Loucy (cell line): ENCODE data around the gene CENPF.

Experiments used
- EZH2phosphoT487 ChIP-seq: fragments of 200-600 bp; IDR thresholded peaks from 2 replicates; pipeline ENCODE4 v1.6.1; 2018; ENCODE audit warnings: antibody characterized with exemption, mild to moderate bottlenecking, moderate library complexity, borderline replicate concordance
- TF ChIP-seq, protein P1 (sequence below): fragments of 200-600 bp; sonication (generic); conservative IDR thresholded peaks from 2 replicates; pipeline ENCODE4 v1.5.1; 2014; ENCODE audit warnings: mild to moderate bottlenecking, antibody characterized with exemption, low read length

DNA sequence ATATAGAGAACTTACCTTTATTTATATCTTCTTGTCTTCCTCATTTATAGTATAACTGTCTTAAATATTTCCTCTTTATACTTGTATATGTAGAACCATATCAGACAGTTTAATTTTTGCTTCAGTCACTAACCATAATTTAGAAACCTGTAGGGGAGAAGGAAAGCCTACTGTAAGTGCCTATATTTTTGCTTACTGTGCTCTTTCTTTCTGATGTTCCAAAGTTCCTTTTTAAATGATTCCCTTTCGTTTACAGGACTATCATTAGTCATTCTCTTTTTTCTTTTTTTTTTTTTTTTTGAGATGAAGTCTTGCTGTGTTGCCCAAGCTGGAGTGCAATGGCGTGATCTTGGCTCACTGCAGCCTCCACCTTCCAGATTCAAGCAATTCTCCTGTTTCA, 109.7 kb downstream of the CENPF start:
- TF ChIP-seq, protein P1, sequence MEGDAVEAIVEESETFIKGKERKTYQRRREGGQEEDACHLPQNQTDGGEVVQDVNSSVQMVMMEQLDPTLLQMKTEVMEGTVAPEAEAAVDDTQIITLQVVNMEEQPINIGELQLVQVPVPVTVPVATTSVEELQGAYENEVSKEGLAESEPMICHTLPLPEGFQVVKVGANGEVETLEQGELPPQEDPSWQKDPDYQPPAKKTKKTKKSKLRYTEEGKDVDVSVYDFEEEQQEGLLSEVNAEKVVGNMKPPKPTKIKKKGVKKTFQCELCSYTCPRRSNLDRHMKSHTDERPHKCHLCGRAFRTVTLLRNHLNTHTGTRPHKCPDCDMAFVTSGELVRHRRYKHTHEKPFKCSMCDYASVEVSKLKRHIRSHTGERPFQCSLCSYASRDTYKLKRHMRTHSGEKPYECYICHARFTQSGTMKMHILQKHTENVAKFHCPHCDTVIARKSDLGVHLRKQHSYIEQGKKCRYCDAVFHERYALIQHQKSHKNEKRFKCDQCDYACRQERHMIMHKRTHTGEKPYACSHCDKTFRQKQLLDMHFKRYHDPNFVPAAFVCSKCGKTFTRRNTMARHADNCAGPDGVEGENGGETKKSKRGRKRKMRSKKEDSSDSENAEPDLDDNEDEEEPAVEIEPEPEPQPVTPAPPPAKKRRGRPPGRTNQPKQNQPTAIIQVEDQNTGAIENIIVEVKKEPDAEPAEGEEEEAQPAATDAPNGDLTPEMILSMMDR = no peak
- no peak for TF ChIP-seq EZH2phosphoT487
